ENCODE measurements around the gene PNPO. TPM values are rescaled to one million over a fixed set of nuclear protein-coding genes. Genes with fewer than 3 reads are reported as not detected.
A peak's percentile ranks its signal among the peaks of the same experiment; 100 is the strongest.

Gene PNPO
- total and polyA plus RNA-seq, 2 experiments from 2014 or later: 12.2 to 17.0 TPM

DNA sequence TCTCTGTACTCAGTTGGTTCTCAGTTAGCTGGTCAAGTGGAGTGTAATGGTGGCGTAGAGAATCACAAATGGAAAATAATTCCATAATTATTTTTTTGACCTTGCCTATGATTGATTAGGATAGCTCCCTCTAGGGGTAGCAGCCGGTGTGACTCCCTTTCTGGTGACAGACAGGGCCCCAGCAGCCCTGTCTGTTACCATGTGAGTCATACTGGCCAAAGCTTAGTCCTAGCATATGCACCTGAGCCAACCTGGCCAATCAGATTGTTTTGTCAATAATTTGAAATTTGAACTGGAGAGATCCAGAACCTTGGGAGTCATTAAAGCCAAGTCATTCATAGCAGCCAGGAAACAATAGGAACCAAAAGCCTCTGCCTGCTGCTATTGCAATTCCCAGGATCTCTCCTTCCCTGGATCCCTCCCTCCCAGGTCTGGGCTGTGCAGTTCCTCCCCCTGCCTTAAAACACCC lies 5.6 kb downstream of the PNPO start:
- Histone ChIP-seq H3K4me3 (no peak overlapping the region), H3K36me3 (replicated peaks; ENCODE audit: insufficient read depth, low read depth) (no peaks in the 10 kb centered on the region), H3K4me2 (no peak overlapping the region), H4K20me1 (ENCODE audit: insufficient read depth, poor library complexity, severe bottlenecking) (no peaks in the 10 kb centered on the region), H2AFZ (no peak overlapping the region), H3K27ac (peak overlapping the region; percentile 34), H3K9me3 (ENCODE audit: low read depth) (no peaks in the 10 kb centered on the region), H3K4me1 (ENCODE audit: insufficient read depth) (peaks cover 22% of the 10 kb centered on the region), H3K79me2 (peaks cover 7% of the 10 kb centered on the region), H3K9me2 (replicated peaks; ENCODE audit: insufficient read depth) (no peaks in the 10 kb centered on the region), H3K27me3 (no peaks in the 10 kb centered on the region)
- TF ChIP-seq, protein P1, sequence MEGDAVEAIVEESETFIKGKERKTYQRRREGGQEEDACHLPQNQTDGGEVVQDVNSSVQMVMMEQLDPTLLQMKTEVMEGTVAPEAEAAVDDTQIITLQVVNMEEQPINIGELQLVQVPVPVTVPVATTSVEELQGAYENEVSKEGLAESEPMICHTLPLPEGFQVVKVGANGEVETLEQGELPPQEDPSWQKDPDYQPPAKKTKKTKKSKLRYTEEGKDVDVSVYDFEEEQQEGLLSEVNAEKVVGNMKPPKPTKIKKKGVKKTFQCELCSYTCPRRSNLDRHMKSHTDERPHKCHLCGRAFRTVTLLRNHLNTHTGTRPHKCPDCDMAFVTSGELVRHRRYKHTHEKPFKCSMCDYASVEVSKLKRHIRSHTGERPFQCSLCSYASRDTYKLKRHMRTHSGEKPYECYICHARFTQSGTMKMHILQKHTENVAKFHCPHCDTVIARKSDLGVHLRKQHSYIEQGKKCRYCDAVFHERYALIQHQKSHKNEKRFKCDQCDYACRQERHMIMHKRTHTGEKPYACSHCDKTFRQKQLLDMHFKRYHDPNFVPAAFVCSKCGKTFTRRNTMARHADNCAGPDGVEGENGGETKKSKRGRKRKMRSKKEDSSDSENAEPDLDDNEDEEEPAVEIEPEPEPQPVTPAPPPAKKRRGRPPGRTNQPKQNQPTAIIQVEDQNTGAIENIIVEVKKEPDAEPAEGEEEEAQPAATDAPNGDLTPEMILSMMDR (IDR thresholded peaks at IDR 0.05; ENCODE audit: poor library complexity): peak; percentile 76
- TF ChIP-seq EZH2phosphoT487 (IDR thresholded peaks at IDR 0.05; ENCODE audit: low read depth, severe bottlenecking, unreplicated experiment): no peak
- no peak for TF ChIP-seq EZH2 (IDR thresholded peaks at IDR 0.05; ENCODE audit: borderline replicate concordance)
- peak; percentile 92 for DNase-seq (ENCODE audit: low spot score)
- WGBS (ENCODE audit: low lambda C conversion rate, missing lambda C conversion rate): 42% methylated on average over 2 of the region's 2 CpGs

GRCh38 chr17:47948706-47949196 lies 7.4 kb downstream of the PNPO start:
- Histone ChIP-seq H3K27me3 (no peaks in the 10 kb centered on the region), H4K20me1 (ENCODE audit: insufficient read depth, poor library complexity, severe bottlenecking) (no peaks in the 10 kb centered on the region), H3K36me3 (replicated peaks; ENCODE audit: insufficient read depth, low read depth) (no peaks in the 10 kb centered on the region), H3K27ac (peak overlapping the region; percentile 95), H3K9me3 (ENCODE audit: low read depth) (no peaks in the 10 kb centered on the region), H2AFZ (no peak overlapping the region), H3K4me2 (peak overlapping the region; percentile 64), H3K9me2 (replicated peaks; ENCODE audit: insufficient read depth) (no peaks in the 10 kb centered on the region), H3K4me1 (ENCODE audit: insufficient read depth) (peaks cover 27% of the 10 kb centered on the region), H3K4me3 (no peak overlapping the region), H3K79me2 (peaks cover 19% of the 10 kb centered on the region)
- TF ChIP-seq EZH2phosphoT487 (IDR thresholded peaks at IDR 0.05; ENCODE audit: low read depth, severe bottlenecking, unreplicated experiment) (no peak), EZH2 (IDR thresholded peaks at IDR 0.05; ENCODE audit: borderline replicate concordance) (no peak)
- TF ChIP-seq, protein P1 (IDR thresholded peaks at IDR 0.05; ENCODE audit: poor library complexity): no peak
- DNase-seq (ENCODE audit: low spot score): peak; percentile 52
- 32% methylated on average over 5 of the region's 5 CpGs for WGBS (ENCODE audit: low lambda C conversion rate, missing lambda C conversion rate)

GRCh38 chr17:47949197-47949759 lies 7.9 kb downstream of the PNPO start:
- H3K4me3 ChIP-seq: no peak overlapping the region
- peak overlapping the region; percentile 64 for H3K4me2 ChIP-seq
- no peaks in the 10 kb centered on the region for H3K9me2 ChIP-seq (replicated peaks; ENCODE audit: insufficient read depth)
- no peaks in the 10 kb centered on the region for H3K9me3 ChIP-seq (ENCODE audit: low read depth)
- 6% methylated on average over 22 of the region's 22 CpGs for whole genome bisulfite sequencing (ENCODE audit: low lambda C conversion rate, missing lambda C conversion rate)
- peaks cover 27% of the 10 kb centered on the region for H3K4me1 ChIP-seq (ENCODE audit: insufficient read depth)
- H4K20me1 ChIP-seq (ENCODE audit: insufficient read depth, poor library complexity, severe bottlenecking): peaks cover 5% of the 10 kb centered on the region
- H3K36me3 ChIP-seq (replicated peaks; ENCODE audit: insufficient read depth, low read depth): no peaks in the 10 kb centered on the region
- DNase-seq (ENCODE audit: low spot score): peak; percentile 94
- H3K27ac ChIP-seq: peak overlapping the region; percentile 95
- TF ChIP-seq, protein P1 (IDR thresholded peaks at IDR 0.05; ENCODE audit: poor library complexity): peak; percentile 94
- TF ChIP-seq EZH2phosphoT487 (IDR thresholded peaks at IDR 0.05; ENCODE audit: low read depth, severe bottlenecking, unreplicated experiment) (no peak), EZH2 (IDR thresholded peaks at IDR 0.05; ENCODE audit: borderline replicate concordance) (no peak)
- H3K79me2 ChIP-seq: peaks cover 25% of the 10 kb centered on the region
- peak overlapping the region; percentile 30 for H2AFZ ChIP-seq
- no peaks in the 10 kb centered on the region for H3K27me3 ChIP-seq

Data from hepatocyte (in vitro differentiated cells).